Mesenteric fat pad (tissue), 1 donor: ENCODE measurements around the gene FNDC11. TPM values are rescaled to one million over a fixed set of nuclear protein-coding genes. Genes with fewer than 3 reads are reported as not detected.
"Not testable (repeated sequence)": the region's sequence is repeated elsewhere in the genome, so short reads cannot be mapped to it uniquely, and the experiment has no call there.

Experiments used
- DNase-seq: peaks from one replicate; pipeline ENCODE4 v3.0.0-alpha.2; 2020; ENCODE audit warnings: low spot score
- total RNA-seq: library from RNA; stranded (reverse); fragmentation: NEBNext Ultra II Directional; extraction: Animal tissue kit (Norgen Biotek cat#: 25700); gene quantifications from one replicate; pipeline ENCODE4 v1.2.1, GENCODE V29; 2021
- donor health status: DM: yes; HTN: yes; CAD: no.

The FNDC11 gene
- total RNA-seq, 1 donor from 2014 or later: 0.13 TPM

DNA sequence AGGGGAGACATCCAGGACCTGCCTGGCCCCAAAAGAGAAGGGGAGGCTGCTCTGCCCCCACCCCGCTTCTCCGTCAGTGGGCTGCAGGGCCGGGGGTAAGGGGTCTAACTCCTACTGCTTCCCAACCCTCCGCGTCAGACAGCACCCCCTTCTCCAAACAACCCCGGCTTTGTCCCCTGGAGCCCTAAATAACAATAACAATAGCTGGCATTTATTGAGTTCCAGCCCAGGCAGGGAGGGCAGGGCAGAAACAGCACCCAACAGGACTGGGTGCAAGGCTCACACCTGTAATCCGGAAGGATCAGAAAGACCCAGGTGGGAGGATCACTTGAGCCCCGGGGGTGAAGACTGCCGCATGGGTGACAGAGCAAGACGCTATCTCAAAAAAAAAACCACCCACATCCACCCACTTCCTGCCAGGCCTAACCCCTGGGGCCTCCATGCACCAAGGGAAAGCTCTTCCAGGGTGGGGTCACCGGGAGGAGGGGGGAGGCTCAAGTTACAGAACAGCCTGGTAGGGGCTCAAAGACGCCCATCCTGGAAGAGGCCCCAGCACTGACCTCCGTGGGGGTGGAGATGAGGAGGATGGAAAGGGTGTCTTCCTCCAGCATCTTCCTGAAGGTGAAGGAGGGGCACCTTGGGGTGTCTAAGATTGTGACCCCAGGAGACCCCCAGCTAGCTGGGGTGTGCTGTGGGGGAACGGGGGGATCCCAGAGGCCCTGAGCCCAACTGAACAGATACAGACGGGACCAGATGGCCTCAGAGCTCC, 1.3 kb upstream of the FNDC11 start:
- DNase-seq: no peak

DNA sequence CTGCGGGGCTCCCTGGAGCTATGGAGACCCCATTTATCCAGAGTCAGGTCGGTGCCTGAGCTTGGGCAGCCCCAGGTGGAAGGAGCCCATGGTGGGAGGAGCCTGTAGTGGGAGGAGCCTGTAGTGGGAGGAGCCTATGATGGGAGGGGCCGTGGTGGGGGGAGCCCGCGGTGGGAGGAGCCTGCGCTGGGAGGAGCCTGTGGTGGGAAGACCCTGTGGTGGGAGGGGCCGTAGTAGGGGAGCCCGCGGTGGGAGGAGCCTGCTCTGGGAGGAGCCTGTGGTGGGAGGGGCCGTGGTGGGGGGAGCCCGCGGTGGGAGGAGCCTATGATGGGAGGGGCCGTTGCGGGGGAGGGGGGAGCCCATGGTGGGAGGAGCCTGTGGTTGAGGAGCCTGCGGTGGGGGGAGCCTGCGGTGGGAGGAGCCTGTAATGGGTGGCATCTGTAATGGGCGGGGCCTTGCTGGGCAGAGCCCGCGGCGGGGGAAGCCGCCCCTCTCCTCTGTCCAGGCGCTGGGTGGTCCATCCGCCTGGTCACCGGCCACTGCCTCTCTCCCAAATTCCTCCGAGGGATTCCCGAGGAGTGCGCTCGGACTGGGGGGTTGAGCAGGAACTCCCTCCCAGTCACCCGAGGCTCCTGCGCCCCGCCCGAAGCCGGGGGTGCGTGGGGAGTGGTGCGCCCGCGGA, 567 bp upstream of the FNDC11 start:
- no peak for DNase-seq

DNA sequence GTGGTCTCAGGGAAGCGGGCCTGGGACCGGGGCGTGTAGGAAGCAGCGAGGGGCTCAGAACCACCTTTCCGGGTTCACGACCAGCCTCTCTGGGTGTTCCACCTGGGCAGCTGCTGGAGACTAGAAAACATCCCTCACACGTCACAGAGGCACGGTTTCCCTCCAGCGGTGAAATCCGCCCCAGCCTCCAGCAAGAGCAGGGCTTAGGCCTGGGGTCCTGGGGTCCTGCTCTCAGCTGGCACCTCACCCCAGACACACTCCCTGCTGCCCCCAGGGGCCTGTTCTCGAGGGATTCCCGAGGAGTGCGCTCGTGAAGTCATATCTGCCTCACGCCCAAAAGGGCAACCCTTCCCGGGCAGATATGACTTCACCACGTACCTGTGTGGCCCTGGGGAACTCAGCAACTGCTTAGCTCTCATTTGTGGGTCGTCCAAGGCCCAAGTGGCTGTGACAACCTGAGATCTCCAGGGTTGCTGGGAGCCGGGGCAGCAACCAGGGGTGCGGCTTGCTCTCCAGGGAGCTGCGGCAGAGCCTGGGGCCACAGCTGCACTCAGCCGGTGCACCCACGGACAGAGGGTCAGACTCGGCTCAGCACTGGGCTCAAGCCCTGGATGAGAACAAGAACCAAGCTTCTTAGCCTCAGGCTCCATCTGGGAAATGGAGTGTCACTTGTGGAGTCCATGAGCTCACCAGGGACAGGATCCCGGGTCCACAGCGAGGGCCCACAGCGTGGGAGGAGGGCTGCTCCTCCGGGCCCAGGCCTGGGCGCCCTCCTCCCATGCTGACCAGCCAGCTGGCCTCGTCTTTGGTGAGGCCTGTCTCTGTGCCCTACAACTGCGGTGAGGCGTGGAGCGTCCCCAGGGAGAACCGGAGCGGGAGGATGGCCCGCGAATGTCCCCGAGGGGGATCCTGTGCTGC, 661 bp downstream of the FNDC11 start:
- DNase-seq: no peak

DNA sequence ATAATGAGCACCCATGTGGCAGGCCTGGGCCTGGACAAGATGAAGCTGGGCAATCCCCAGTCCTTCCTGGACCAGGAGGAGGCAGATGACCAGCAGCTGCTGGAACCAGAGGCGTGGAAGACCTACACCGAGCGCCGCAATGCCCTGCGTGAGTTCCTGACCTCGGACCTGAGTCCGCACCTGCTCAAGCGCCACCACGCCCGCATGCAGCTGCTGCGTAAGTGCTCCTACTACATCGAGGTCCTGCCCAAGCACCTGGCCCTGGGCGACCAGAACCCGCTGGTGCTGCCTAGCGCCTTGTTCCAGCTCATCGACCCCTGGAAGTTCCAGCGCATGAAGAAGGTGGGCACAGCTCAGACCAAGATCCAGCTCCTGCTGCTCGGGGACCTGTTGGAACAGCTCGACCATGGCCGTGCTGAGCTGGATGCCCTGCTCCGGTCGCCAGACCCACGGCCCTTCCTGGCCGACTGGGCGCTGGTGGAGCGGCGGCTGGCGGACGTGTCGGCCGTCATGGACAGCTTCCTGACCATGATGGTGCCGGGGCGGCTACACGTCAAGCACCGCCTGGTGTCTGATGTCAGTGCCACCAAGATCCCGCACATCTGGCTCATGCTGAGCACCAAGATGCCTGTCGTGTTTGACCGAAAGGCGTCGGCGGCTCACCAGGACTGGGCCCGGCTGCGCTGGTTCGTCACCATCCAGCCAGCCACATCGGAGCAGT, 1.9 kb downstream of the FNDC11 start:
- no peak for DNase-seq

DNA sequence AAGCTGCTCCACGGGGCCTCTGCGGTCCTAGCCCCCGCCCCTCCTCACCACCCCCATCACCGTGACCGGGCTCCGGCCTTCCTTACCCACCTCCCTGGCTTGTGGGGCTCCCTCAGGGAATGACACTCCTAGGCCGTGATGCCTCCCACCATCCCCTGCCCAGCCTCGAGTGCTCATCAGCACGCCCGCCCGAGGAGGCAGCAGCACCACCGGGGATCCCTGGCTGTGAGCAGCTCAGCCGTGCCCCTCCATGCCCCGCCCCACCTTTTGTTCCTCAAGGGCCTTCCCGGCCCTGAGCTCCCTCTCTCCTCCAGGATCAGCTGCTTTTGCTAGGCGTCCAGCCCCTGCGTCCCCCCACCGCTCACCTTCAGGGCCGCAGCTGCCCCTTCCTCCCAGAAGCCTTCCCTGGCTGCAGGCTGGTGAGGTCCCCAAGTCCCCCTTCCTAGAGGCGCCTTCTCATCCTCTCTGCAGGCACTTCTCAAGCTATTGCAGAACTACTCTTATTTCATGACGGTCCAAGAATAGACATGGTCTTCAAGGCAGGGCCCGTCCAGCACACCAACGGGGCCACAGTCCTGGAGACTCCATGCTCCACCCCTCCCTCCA, 3.0 kb downstream of the FNDC11 start:
- no peak for DNase-seq

DNA sequence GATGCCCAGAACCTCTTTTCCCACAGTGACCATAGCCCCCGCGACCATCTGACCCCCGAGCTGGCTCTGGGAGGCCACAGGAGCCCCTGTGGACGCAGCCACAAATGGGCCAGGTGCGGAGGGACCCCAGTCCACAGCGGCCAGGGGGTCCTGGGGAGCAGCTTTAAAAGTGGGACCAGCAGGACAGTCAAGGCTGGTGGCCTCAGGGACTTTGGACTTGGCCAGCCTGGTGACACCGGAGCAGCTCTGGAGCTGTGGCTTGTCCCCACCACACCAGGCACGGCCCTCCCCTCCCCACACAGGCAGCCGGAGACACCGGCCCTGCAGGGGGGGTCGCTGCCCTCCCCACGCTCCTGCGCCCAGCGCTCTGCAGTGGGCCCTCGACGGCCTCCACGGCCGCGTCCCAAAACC, 3.5 kb downstream of the FNDC11 start:
- no peak for DNase-seq

DNA sequence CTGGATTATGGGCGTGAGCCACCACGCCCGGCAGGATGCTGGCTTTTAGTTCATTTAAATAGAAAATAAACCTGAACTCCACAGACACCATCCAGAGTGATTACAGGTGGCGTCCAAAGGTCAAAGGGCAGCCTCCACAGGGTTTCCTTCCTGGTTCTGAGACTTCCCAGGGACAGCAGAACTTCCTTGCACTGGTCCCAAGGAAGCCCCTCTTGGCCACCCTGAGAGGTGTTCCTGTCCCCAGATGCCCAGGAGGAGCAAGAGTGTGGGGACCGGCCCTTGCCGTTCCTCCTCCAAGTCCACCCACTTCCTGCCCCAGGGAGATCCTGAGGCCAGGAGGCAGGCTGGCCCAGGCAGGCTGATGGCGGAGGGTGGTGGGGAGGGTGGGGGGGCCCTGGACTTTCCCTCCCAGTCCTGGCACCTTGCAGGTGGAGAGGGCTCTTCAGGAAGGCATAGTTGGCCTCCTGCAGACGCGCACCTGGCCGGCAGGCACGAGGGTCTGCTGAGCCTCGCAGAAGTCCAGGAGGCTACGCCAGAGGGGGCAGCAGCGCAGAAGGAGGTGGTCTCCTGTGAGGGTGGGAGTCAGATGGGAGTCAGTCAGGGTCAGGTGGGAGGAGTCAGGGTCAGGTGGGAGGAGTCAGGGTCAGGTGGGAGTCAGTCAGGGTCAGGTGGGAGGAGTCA, 5.0 kb downstream of the FNDC11 start:
- DNase-seq: no peak

DNA sequence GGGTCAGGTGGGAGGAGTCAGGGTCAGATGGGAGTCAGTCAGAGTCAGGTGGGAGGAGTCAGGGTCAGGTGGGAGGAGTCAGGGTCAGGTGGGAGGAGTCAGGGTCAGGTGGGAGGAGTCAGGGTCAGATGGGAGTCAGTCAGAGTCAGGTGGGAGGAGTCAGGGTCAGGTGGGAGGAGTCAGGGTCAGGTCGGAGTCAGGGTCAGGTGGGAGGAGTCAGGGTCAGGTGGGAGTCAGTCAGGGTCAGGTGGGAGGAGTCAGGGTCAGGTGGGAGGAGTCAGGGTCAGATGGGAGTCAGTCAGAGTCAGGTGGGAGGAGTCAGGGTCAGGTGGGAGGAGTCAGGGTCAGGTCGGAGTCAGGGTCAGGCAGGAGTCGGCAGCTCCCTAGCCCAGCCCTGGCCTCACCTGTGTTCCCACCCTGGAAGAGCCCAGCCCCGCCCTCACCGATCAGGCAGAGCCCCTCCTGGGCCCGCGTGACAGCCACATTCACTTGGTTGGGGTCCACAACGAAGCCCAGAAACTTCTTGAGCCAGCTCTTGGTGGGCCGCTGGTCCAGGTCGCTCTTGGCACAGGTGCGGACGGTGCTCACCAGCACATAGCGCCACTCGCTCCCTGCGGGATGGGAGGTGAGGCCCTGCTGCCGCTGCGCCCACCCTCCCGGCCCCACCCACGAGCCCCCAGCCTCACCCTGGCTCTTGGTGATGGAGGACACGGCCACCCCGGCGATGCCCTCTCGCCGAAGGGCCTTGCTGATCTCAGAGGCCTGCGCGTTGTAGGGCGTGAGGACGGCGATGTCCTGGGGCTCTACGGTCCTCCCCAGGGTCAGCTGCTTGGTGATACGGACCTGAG, 5.8 kb downstream of the FNDC11 start:
- DNase-seq: not testable (repeated sequence)

DNA sequence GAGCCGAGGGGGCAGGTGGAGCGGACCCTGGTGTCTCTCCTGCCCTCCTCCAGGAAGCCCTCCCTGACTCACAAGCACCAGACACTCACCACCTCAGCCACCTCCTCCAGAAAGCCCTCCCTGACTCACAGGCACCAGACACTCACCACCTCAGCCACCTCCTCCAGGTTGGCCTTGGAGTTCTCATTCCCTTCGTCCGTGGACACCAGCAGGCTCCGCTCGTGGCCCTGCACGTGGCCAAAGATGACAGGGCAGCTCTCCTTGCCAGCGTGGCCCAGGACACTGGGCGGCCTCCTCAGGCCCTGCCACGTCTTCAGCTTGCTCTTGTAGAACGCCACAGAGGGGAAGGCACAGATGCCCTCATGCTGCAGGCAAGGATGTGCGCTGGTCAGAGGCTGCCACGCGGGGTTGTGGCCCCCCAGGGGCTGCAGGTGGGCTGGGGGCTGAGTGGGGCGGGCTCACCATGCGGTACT, 6.4 kb downstream of the FNDC11 start:
- no peak for DNase-seq

DNA sequence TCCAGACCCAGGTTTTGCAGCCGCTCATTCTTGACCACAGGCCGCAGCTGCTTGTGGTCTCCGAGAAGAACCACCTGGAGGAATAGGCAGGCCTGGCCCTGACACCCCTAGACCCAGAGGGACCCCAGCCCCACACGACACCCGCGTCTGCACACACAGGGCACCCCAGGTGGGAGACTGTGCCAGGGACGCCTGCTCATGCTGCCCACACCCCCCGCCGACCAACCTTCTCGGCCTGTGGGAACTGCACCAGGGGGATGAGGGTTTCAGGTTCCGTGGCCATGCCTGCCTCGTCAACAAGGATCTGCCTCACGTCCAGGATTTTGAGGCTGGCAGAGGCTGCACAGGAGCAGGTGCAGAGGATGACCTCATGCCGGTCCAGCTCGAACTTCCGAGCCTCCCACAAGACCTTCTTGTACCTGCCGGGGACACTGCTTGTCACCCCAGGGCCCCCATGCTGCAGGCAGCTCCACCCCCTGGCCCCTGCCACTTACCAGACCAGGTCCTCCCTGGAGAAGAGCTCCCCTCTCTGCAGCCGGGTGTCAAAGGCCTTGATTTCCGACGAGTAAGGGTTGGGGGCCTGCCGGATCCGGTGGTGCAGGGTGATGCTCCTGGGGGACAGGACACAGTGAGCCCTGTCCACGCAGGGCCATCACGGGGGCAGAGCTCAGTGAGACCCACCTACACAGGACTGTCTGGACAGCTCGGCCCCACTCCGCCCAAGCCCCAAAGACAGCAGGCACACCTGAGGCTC, 7.1 kb downstream of the FNDC11 start:
- no peak for DNase-seq

DNA sequence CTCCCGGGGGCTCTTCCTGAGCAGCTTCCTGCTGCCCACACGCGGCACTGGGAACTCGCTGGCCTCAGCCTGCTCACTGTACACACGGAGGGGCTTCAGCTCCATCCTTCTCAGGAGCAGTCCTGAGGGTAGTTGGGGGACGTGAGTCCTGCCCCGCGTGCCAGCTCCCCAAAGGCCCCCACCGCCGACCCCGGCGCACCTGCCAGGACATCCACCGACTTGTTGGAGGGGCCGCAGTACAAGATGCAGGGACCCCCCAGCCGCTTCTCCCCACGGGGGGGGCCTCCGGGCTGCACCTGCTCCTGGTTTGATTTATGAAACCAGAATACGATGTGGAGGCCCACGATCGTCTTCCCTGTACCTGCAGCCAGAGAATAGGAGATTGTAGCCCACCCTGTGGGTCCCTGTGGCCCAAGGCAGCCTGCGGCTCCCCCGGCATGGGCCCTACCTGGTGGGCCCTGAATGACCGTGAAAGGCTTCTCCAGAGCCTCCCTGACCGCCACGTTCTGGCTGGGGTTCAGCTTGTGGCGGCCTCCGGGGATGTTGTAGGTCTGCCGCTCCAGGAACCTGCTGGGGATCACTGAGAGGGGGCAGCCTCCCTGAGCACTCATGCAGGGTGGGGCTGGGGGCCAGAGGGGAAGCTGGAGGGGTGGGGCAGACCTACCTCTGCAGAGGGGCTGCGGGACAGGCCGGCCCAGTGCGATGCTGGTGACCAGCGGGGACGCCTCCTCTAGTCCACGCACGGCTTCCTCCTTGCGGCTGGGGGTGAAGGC, 7.9 kb downstream of the FNDC11 start:
- no peak for DNase-seq

DNA sequence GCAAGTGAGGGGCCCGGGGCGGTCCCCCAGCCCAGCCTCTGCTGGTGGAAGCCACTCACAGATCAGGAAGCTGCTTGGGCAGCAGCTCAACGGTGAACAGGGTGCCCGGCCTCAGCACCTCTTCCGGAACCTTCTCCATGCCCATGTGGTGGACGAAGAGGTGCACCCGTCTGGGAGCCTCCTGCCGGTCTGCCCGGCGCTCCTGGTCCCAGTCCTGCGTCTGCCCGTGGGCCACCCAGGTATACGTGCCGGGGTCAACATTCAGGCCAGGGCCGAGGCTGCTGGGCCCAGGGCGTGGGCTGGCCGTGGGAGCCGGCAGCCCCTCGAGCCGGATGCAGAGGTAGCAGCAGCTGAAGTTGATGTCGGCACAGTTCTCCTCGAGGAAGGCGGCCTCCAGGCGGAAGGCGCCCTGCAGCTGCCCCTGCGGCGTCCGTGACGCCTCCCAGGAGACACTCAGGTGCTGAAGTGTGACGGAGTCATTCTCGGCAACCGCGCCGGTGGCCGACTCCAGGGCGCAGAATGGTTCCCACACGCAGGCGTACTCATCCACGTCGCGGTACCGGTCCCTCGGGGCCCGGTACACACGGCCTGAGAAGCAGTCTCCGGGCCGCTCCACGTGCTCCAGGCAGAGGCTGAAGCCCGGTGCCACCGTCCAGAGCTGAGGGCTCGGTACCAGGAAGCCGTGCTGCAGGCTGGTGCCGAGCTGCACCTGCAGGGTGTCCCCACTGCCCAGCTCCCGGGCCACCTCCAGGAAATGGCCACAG, 8.7 kb downstream of the FNDC11 start:
- no peak for DNase-seq

DNA sequence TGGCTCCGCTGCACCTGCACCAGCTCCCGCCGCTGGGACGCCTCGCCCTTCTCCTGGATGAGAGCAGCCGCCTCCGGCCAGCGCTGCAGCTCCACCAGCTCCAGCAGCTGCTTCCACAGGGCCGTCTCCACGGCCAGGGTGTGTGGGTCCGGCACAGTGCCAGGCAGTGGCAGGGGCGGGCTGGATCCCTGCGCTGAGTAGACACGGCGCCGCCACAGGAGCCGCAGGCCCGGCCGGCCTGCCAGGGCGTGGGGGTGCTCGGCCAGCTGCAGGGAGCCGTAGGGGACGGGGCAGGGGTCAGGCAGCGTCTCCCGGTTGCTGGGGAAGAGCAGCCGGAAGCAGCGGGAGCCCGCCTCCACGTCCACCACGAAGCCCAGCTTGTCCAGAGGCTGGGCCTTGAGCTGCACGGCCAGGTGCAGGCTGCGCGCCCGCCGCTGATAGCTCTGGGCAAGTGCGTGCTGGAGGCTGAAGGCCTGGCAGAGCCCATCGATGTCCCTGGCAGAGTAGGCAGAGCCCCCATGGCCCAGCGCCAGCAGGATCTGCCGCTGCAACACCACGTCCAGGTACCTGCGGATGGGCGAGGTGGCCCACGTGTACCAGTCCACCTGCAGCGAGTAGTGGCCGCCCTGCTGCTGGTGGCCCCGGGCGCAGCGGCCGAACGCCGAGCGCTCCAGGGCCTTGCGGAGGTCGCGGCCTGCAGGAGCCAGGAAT, 9.4 kb downstream of the FNDC11 start:
- no peak for DNase-seq

DNA sequence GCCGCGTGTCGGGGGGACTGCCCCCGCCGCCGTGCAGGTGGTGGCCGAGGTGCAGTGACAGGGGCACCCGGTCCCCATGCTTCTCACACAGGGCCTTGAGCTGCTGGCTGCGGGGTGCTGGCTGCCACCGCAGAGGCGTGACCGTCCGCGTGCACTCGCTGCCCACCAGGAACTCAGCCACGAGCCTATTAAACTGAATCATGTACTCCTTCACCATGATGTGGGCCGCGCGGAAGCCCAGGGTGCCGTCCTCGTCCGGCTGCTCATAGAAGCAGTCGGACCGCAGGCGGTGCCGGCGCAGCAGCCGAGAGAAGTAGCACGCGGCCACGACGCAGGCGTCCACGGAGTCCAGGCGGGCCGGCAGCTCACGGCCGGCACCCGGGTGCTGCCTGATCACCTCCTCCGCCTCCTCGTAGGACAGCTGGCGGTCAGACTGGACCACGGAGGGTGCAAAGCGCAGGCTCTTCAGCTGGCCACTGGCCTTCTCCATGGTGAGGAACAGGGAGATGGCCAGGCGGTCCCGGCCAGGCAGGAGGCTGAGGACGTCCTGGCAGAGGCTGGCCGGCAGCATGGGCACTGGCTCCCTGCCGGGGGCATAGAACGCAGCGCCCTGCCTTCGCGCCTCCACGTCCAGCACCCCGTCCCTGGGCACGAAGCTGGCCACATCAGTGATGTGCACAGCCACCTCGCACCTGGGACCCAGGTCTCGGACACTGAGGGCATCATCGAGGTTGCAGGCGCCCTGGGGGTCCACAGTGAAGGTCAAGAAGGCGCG, 10.3 kb downstream of the FNDC11 start:
- no peak for DNase-seq

DNA sequence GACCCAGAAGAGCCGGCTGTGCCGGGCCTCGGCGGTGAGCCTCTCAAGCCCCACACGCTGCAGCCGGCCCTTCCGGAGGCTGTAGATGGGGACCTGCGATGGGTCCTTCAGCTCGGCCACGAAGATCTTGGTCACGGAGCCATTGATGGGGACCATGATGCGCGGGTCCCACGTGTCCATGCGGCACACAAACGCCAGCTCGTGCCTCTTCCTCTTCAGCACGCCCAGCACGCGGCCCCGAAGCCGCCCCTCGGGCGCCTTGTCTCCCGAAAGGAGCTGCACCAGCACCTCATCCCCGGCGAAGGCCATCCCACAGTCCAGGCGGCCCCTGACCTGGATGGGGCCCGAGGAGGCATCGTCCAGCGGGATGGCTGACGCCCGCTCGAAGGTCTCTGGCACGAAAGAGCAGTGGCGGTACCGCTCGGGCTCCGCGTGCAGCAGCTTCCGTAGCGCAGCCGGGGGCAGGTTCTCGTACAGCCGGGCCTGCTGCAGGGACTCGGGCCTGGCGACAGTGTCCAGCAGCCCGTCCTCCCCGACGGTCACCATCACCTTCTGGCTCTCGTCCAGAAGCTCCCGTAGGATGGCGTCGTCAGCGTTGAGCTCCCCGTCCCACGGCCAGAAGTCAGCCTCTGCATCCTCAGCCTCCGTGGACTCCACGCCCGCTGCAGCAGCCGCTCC, 11.2 kb downstream of the FNDC11 start:
- DNase-seq: no peak
